Trophoblast cell (in vitro differentiated cells and primary cell): ENCODE results near the gene AP3D1.
"Not testable (repeated sequence)": the region's sequence is repeated elsewhere in the genome, so short reads cannot be mapped to it uniquely, and the experiment has no call there.

ENCODE experiments used
- DNase-seq, 2 donors: peaks; one replicate each; pipeline ENCODE4 v3.0.0-alpha.2; 2016
- H2AFZ ChIP-seq: 2 replicates; pipeline ENCODE4 v1.6.1; 2013; ENCODE audit warnings: low read length, moderate library complexity, mild to moderate bottlenecking; ENCODE audit not compliant: insufficient read depth, poor library complexity
- H2AK5ac ChIP-seq: 2 replicates; pipeline ENCODE4 v1.6.1; 2013; ENCODE audit warnings: mild to moderate bottlenecking, low read length
- H2BK120ac ChIP-seq: 2 replicates; pipeline ENCODE4 v1.6.1; 2013; ENCODE audit warnings: low read length, mild to moderate bottlenecking, moderate library complexity; ENCODE audit not compliant: insufficient read depth, poor library complexity
- H2BK12ac ChIP-seq: 2 replicates; pipeline ENCODE4 v1.6.1; 2013; ENCODE audit warnings: mild to moderate bottlenecking, low read length, moderate library complexity
- H2BK5ac ChIP-seq: 2 replicates; pipeline ENCODE4 v1.6.1; 2013; ENCODE audit warnings: low read length, low read depth, moderate library complexity, mild to moderate bottlenecking; ENCODE audit not compliant: poor library complexity
- H3K14ac ChIP-seq: 2 replicates; pipeline ENCODE4 v1.6.1; 2013; ENCODE audit warnings: mild to moderate bottlenecking, low read length
- H3K18ac ChIP-seq: 2 replicates; pipeline ENCODE4 v1.6.1; 2013; ENCODE audit warnings: mild to moderate bottlenecking, low read length
- H3K23ac ChIP-seq: 2 replicates; pipeline ENCODE4 v1.6.1; 2013; ENCODE audit warnings: low read length
- H3K27ac ChIP-seq: 2 replicates; pipeline ENCODE4 v1.5.1; 2013; ENCODE audit warnings: low read depth, mild to moderate bottlenecking, inconsistent platforms, low read length, moderate library complexity
- H3K27me3 ChIP-seq: 2 replicates; pipeline ENCODE4 v1.6.1; 2013; ENCODE audit warnings: inconsistent platforms, mild to moderate bottlenecking, low read length, moderate library complexity; ENCODE audit not compliant: insufficient read depth
- H3K36me3 ChIP-seq, 2 experiments: 1 replicate in 1 of 2; 2 replicates in 1 of 2; pipeline ENCODE4 v1.6.1; 2013; ENCODE audit warnings: low read length in 2 of 2, mild to moderate bottlenecking in 2 of 2, moderate library complexity in 1 of 2; ENCODE audit not compliant: insufficient read depth in 2 of 2, control insufficient read depth in 1 of 2
- H3K4ac ChIP-seq: 2 replicates; pipeline ENCODE4 v1.6.1; 2013; ENCODE audit warnings: low read depth, mild to moderate bottlenecking, low read length, moderate library complexity
- H3K4me1 ChIP-seq, 2 experiments: 1 replicate in 1 of 2; 2 replicates in 1 of 2; pipeline ENCODE4 v1.6.1; 2013; ENCODE audit warnings: low read length in 2 of 2, mild to moderate bottlenecking in 2 of 2, moderate library complexity in 1 of 2; ENCODE audit not compliant: insufficient read depth in 2 of 2, control insufficient read depth in 1 of 2
- H3K4me2 ChIP-seq: 2 replicates; pipeline ENCODE4 v1.6.1; 2013; ENCODE audit warnings: inconsistent platforms, mild to moderate bottlenecking, low read length, moderate library complexity
- H3K4me3 ChIP-seq: 2 replicates; pipeline ENCODE4 v1.5.1; 2013; ENCODE audit warnings: mild to moderate bottlenecking, low read depth, low read length, inconsistent platforms
- H3K79me1 ChIP-seq: one replicate; pipeline ENCODE4 v1.6.1; 2013; ENCODE audit warnings: low read length
- H3K79me2 ChIP-seq: 2 replicates; pipeline ENCODE4 v1.6.1; 2013; ENCODE audit warnings: low read length, mild to moderate bottlenecking; ENCODE audit not compliant: control insufficient read depth, insufficient read depth, poor library complexity
- H3K9ac ChIP-seq: 2 replicates; pipeline ENCODE4 v1.6.1; 2013; ENCODE audit warnings: mild to moderate bottlenecking, low read length
- H3K9me3 ChIP-seq: 2 replicates; pipeline ENCODE4 v1.6.1; 2013; ENCODE audit warnings: low read depth, mild to moderate bottlenecking, control low read depth, inconsistent platforms, low read length; ENCODE audit not compliant: insufficient read depth
- H4K12ac ChIP-seq: 2 replicates; pipeline ENCODE4 v1.6.1; 2013; ENCODE audit warnings: low read depth, mild to moderate bottlenecking, low read length, moderate library complexity
- H4K8ac ChIP-seq: 2 replicates; pipeline ENCODE4 v1.6.1; 2013; ENCODE audit warnings: low read depth, mild to moderate bottlenecking, low read length, moderate library complexity
- H4K91ac ChIP-seq: one replicate; pipeline ENCODE4 v1.6.1; 2013; ENCODE audit warnings: low read depth, mild to moderate bottlenecking, low read length, moderate library complexity
- WGBS: extraction: QIAGEN DNeasy Blood & Tissue Kit; methylation state at CpG from one replicate; pipeline ENCODE4 v1.1.7; 2013; ENCODE audit warnings: missing lambda C conversion rate; ENCODE audit not compliant: insufficient read length, insufficient coverage; ENCODE audit errors: extremely low coverage; 5-methylcytosine and 5-hydroxymethylcytosine counted together

AP3D1 gene

DNA sequence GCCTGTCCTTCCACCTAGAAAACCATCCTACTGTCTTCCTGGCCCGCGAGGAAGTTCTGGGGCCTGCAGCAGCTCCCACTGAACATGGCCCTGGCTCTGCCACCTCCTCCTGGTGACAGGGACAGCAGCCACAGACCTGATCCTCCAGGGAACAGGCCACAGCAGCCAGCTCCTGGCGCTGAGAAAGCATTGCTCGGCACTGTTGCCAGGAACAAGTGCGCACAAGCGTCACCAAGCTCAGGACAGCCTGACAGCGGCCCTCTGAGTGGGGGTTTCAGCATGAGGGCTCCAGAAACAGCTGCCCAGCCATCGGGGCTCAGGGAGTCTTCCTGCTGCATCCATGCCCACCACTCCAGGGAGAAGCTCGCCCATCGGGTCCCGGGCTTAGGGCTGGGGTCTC is 21.9 kb downstream of the AP3D1 start:
- no peaks in the 10 kb centered on the region for H3K79me1 ChIP-seq
- no peak overlapping the region for H2BK5ac ChIP-seq
- no peak overlapping the region for H2AFZ ChIP-seq
- H3K9ac ChIP-seq = no peak overlapping the region
- no peak overlapping the region for H3K18ac ChIP-seq
- no peak overlapping the region for H4K8ac ChIP-seq
- no peak overlapping the region for H4K12ac ChIP-seq
- no peak for DNase-seq
- no peaks in the 10 kb centered on the region for H3K4me1 ChIP-seq
- H2BK12ac ChIP-seq = no peak overlapping the region
- H3K79me2 ChIP-seq = no peaks in the 10 kb centered on the region
- H3K4ac ChIP-seq = no peak overlapping the region
- no peak overlapping the region for H4K91ac ChIP-seq
- H2BK120ac ChIP-seq = no peak overlapping the region
- H3K27ac ChIP-seq = no peak overlapping the region
- H3K27me3 ChIP-seq = no peaks in the 10 kb centered on the region
- no CpG with 5 or more reads among the region's 11 CpGs for WGBS
- H3K14ac ChIP-seq = no peak overlapping the region
- H2AK5ac ChIP-seq = no peak overlapping the region
- H3K36me3 ChIP-seq = peaks cover 73 to 75% of the 10 kb centered on the region in 2 experiments
- no peak overlapping the region for H3K4me2 ChIP-seq
- H3K23ac ChIP-seq = no peak overlapping the region
- H3K9me3 ChIP-seq = peaks cover 7% of the 10 kb centered on the region
- no peak overlapping the region for H3K4me3 ChIP-seq

GRCh38 chr19:2129022-2129421 is 22.3 kb downstream of the AP3D1 start:
- Histone ChIP-seq H3K23ac (no peak overlapping the region), H3K27me3 (no peaks in the 10 kb centered on the region), H3K4me1 (no peaks in the 10 kb centered on the region), H3K27ac (no peak overlapping the region), H2BK12ac (no peak overlapping the region), H4K12ac (no peak overlapping the region), H4K8ac (no peak overlapping the region), H3K14ac (no peak overlapping the region), H3K9ac (no peak overlapping the region), H2AK5ac (no peak overlapping the region), H2AFZ (no peak overlapping the region), H3K18ac (no peak overlapping the region), H3K36me3 (peaks cover 76 to 78% of the 10 kb centered on the region in 2 experiments), H2BK5ac (no peak overlapping the region), H4K91ac (no peak overlapping the region), H3K4me3 (no peak overlapping the region), H3K4me2 (no peak overlapping the region), H3K79me1 (no peaks in the 10 kb centered on the region), H2BK120ac (no peak overlapping the region), H3K4ac (no peak overlapping the region), H3K79me2 (no peaks in the 10 kb centered on the region), H3K9me3 (peaks cover 7% of the 10 kb centered on the region)
- DNase-seq = no peak
- no CpG with 5 or more reads among the region's 21 CpGs for WGBS

- H3K23ac ChIP-seq, H3K27me3 ChIP-seq, H3K14ac ChIP-seq, H3K9me3 ChIP-seq, H3K79me1 ChIP-seq, H3K4me2 ChIP-seq, H2AFZ ChIP-seq, H3K27ac ChIP-seq, H3K4ac ChIP-seq, H3K18ac ChIP-seq, H3K9ac ChIP-seq, H3K4me1 ChIP-seq, H4K8ac ChIP-seq, H3K79me2 ChIP-seq, H3K4me3 ChIP-seq, H4K91ac ChIP-seq, H4K12ac ChIP-seq, H2AK5ac ChIP-seq, DNase-seq, H2BK120ac ChIP-seq, H2BK5ac ChIP-seq, H2BK12ac ChIP-seq: not testable (repeated sequence)
- no CpG with 5 or more reads among the region's 34 CpGs for WGBS
- H3K36me3 ChIP-seq = peaks cover 83 to 85% of the 10 kb centered on the region in 2 experiments
These were observed 23.1 kb downstream of the AP3D1 start for GRCh38 chr19:2128252-2128651.

DNA sequence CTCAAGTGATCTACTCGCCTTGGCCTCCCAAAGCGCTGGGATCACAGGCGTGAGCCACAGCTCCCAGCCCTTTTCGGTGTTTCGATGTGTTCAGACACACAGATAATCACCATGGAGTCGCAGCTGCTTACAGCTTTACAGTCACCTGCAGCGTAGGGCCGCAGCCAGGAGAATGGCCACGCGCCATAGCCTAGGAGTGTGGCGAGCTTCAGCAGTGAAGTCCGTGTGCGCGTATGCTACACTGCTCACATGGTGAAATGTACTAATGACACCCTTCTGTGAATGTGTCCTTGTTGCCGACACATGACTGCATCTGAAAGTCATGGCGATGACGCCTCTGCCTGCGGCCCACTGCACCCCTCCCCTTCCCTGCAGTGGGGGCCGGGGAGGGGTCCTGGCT is 23.6 kb downstream of the AP3D1 start:
- H3K4ac ChIP-seq = no peak overlapping the region
- H3K9ac ChIP-seq = no peak overlapping the region
- WGBS = no CpG with 5 or more reads among the region's 19 CpGs
- no peak overlapping the region for H3K14ac ChIP-seq
- H3K9me3 ChIP-seq = peaks cover 7% of the 10 kb centered on the region
- no peak overlapping the region for H4K91ac ChIP-seq
- no peak overlapping the region for H2AFZ ChIP-seq
- H2BK120ac ChIP-seq = no peak overlapping the region
- peak; percentile 86 to 90 for DNase-seq
- H2AK5ac ChIP-seq = no peak overlapping the region
- no peaks in the 10 kb centered on the region for H3K79me1 ChIP-seq
- H2BK12ac ChIP-seq = no peak overlapping the region
- no peak overlapping the region for H3K27ac ChIP-seq
- no peak overlapping the region for H3K4me3 ChIP-seq
- no peak overlapping the region for H3K4me2 ChIP-seq
- no peaks in the 10 kb centered on the region for H3K4me1 ChIP-seq
- peaks cover 83 to 85% of the 10 kb centered on the region in 2 experiments for H3K36me3 ChIP-seq
- no peak overlapping the region for H4K12ac ChIP-seq
- no peak overlapping the region for H4K8ac ChIP-seq
- no peak overlapping the region for H3K18ac ChIP-seq
- no peak overlapping the region for H2BK5ac ChIP-seq
- H3K23ac ChIP-seq = no peak overlapping the region
- H3K79me2 ChIP-seq = no peaks in the 10 kb centered on the region
- no peaks in the 10 kb centered on the region for H3K27me3 ChIP-seq
